Inflammatory macrophage treated with lipopolysaccharide for 4 hours (primary cell): ENCODE data around the gene GPX2.
A peak's percentile ranks its signal among the peaks of the same experiment; 100 is the strongest.

Source experiments
- DNase-seq: peaks from one replicate; pipeline ENCODE4 v3.0.0-alpha.2; 2020

The GPX2 gene

GRCh38 chr14:64942531-64943111 is at the start of gene GPX2:
GPX2 (minus strand) TSS chr14:64942745; CDS start chr14:64942726, 19 bp downstream.
- DNase-seq, result no peak

- no peak for DNase-seq
Measured at GRCh38 chr14:64990939-64991338, 48.4 kb upstream of the GPX2 start.

DNA sequence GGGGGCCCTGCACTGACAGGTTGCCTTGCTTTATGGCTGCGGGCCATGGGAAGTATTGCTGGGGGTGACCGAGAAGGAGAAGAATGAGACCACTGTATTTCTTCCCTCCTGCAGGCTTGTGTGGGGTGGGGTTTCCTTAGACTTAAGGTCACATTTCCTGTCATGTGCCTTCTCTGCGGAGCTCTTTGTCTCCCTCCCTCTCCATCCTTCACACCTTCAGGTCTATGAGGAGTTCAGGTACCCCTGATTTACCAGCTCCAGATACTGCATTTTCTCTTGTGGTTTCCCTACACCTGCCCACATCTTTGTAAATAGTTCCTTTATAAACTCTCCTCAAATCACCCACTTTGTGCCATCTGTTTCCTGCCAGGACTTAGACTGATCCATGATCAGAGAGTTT is 47.8 kb upstream of the GPX2 start:
- DNase-seq, result no peak

DNA sequence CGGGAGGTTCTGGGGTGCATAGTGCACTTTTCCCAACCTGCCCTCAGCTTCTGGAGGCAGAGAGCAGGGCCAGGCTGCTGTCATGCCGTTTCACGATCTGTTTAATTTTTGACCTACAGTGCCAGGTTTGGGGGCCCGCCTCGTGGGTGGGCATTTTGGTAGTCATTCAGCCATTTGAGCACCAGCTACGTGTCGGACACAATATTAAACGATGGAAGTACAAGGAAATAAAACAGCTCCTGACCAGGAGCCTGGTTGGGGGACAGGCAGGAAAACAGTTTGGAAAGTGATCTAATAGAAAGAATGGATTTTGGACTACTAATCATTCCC is 44.9 kb upstream of the GPX2 start:
- DNase-seq, result no peak

- peak; percentile 99 for DNase-seq
Measured at GRCh38 chr14:64986648-64987437, 44.3 kb upstream of the GPX2 start, which contains the start of gene FNTB. FNTB (plus strand) TSS chr14:64986895; CDS start chr14:64986954, 59 bp downstream.

DNA sequence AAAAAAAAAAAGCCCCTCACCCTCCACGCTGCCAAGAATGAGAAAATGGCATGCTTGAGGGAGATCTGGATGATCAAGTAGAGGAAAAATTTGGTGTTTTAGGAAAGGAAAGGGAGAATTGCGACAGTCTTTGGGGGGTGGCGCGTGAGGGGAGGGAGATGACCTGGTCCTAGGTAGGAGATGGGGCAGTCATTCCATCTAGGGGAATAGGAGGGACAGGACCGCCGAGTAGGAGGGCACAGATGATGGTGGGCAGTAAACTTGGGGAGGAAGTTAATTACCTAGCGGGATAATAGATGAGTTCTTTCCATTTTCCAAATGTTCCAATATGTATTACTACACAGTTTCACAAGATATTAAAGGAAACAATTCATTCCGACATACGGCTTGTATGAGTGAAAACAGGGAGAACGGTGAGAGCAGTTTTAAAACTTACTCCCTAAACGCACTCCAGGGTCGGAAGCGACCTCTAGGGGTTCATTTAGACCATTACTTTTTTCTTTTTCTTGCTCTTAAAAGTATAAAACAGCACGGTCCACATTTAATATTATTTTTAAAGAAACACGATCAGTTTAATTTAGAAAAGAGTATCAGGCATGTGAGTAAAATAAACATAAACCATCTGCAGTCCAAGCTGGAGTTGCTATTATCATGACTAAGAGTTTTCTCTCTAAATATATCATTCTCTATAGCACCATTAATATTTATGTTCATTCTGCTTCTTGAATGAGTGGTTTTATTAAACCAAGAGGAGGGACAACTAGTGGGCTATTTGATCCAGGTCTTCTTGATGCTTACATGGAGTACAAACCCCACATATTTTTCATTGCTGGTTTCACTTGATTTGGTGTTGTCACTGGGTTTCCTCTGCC is 41.1 kb upstream of the GPX2 start:
- DNase-seq, result peak; percentile 56

DNA sequence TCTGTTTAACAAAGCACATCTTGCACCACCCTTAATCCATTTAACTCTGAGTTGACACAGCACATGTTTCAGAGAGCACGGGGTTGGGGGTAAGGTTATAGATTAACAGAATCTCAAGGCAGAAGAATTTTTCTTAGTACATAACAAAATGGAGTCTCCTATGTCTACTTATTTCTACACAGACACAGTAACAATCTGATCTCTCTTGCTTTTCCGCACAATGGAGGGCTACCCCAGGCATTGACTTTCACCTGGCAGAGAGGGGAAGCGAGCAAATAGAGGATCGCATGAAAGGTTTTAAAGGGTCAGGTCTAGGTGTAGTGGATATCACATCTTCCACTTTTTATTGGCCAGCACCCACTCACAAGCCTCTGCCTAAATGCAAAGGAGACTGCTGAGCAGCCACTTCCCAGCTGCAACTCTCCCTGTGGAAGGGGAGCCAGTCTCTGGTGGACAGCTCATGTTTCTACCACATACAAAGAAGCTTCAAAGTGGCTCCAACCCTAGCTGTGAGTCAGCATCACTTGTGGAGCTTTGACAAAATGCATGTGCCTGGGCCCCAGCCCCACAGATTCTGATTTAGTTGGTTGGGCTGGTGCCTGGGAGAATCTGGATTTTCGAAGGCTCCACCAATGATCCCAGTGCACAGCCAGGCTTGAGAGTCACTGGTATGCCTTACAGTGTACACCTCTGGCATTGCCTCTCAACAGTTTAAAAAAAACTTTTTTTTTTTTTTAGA is 37.0 kb upstream of the GPX2 start:
- DNase-seq, result no peak

GRCh38 chr14:64974563-64974962 is 32.0 kb upstream of the GPX2 start:
- no peak for DNase-seq

DNA sequence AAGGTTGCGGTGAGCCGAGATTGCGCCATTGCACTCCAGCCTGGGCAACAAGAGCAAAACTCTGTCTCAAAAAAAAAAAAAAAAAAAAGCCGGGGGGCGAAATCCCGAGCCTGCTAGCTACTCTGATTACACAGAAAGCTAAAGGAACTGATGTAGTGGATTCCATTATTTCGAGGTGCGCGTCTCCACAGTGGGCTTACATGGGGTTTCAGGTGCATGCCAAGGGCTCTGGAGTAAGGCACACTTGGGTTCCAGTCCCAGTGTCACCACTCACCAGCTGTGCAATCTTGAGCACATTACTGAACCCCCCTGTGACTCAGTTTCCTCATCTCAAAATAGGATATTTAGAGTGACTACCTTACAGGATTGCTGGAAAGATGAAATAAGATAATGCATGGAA is 31.3 kb upstream of the GPX2 start:
- DNase-seq, result no peak

DNA sequence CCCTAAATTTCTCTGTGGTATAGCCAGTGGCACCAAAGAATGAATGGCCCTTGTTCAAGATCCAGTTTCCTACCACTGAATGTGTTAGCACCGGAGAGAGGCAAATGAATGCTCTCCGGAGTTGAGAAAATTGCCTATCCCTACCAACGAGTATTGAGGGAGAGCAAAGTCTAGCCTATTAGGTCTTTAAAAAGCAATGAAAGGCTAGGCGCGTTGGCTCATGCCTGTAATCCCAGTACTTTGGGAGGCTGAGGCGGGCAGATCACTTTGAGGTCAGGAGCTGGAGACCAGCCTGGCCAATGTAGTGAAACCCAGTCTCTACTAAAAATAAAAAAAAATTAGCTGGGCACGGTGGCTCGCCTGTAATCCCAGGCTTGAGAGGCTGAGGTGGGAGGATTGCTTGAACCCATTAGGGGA is 30.5 kb upstream of the GPX2 start:
- no peak for DNase-seq

DNA sequence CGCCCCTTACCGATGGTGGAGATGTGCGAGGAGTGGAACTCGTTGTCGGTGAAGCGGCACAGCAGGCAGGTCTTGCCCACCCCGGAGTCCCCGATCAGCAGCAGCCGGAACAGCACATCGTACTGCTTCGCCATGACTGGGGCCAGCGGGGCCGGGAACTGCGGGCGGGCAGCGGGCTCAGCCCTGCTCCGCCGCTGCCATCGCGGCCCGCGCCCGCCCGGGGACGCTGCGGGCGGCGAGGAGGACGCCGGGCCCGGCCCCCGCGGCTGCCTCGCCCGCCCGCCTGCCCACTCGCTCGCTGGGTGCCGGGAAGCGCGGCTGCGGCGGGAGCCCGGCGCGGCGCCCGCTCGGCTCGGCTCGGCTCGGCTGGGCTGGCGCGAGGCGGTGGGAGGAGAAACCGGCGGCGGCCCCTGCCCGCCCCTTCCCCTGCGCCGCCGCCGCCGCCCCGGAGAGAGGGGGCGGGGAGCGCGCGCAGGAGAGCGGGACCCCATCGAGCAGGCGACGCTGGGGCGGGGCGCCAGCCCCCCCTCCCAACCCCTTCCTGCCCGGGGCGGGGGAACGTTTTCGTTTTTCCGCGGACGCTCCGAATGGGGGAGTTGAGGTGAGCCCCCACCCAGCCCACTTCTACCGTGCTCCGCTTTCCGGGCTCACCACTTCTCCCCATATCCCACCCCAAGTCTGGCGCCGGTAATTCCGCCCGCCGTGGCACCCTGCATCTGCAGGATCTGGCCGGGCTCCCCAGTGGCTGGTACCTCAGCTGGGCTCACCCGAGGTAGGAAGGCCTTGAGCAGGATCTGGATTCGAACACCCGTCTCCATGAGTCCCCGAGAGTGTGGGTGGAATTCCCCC is 29.6 kb upstream of the GPX2 start, which contains the start of gene RAB15:
TSS of gene RAB15 (minus strand) at position 394 of the 849 bp plus-strand sequence. CDS start at position 134, 260 bp downstream.
- DNase-seq, result peak; percentile 25

GRCh38 chr14:64971491-64971942 is 29.0 kb upstream of the GPX2 start:
- no peak for DNase-seq

DNA sequence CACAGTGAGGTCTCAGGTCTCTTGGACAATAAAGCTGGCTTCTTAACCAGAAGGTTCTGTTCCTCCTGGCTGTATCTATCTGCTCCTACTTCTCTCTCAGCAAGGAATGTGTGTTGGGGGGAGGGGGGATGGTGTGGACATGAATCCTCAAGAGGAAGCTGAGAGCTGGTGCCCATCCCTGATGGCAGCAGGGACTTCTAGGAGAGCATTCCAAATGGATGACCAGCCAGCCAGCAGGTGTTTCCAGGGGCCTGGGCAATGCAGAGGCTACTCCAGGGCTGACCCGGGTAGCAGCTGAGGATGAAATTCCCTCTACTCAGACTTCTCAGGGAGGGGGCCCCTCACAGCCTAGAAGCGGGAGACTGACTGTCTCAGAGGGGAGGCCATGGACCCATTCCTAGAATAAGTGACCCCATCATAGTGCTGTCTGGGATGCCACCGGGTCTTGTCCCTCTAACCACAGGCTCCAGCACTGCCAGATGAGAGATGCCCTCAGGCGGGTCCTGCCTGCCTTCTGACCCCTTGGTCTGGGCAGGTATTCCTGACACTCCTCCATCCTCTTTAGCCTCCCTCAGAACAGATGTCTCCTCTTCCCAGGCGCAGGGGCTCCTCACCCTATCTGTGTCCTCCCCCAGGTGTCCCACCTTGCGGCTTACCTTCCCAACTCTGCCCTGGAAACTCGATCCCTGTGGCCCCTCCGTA is 28.4 kb upstream of the GPX2 start:
- no peak for DNase-seq

GRCh38 chr14:64970041-64970440 is 27.5 kb upstream of the GPX2 start:
- no peak for DNase-seq

GRCh38 chr14:64968651-64969050 is 26.1 kb upstream of the GPX2 start:
- no peak for DNase-seq

- no peak for DNase-seq
Measured at GRCh38 chr14:64968167-64968566, 25.6 kb upstream of the GPX2 start.

GRCh38 chr14:64966976-64967375 is 24.4 kb upstream of the GPX2 start:
- no peak for DNase-seq

- no peak for DNase-seq
Measured at GRCh38 chr14:64965356-64966000, 22.9 kb upstream of the GPX2 start.

DNA sequence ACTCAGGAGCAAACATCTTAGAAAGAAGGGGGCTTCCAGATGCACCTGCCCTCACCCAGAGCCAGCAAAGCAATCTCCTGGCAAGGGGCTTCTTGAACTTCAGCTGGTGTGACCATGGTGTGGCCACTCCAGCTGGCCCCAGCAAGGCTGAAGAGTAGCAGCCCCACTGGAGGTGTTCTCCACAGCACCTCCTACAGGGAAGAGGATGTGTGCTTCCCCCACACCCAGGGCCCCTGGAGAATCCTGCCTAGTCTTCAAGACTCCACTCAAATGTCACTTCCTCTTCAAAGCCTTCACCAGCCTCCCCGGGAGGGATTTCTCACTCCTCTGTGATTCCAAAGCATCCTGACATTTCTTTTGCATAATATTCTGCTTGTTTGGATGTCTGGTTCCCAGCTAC is 21.1 kb upstream of the GPX2 start:
- no peak for DNase-seq

GRCh38 chr14:64960762-64961276 is 18.3 kb upstream of the GPX2 start:
- no peak for DNase-seq
